ENCODE measurements around the gene IDUA.
"Not testable (repeated sequence)": the region's sequence is repeated elsewhere in the genome, so short reads cannot be mapped to it uniquely, and the experiment has no call there.

IDUA gene

DNA sequence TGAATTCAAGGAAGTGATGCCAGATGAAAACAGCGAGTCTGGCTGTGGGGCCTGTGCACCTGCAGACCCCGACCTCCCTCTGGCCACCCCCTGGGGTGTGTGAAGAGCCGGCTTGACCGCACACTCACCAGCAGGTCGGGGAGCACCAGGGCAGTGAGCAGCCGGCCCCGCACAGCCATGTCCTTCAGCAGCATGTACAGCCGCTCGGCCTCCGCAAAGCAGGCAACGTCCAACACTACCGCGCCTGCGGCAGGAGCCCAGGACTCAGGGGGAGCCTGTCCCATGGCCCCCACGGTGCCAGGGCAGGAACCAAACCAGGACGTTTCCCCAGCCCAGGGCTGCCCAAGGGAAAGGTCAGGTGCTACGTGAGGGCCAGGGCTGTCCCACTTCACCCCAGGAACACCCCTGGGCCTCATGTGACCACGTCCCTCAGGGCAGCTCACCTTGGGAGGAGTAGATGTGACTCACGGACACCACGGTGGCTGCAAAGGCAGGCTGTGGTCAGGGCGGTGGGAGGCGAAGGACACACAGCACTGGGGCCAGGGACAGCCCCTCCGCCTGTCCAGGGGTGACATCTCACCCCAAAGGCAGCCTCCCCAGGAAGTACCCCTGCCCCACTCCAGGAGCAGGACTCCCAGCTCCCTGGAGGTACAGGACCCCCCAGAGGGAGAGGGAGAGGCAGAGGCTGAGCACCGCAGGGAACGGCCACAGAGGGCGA, 21.6 kb upstream of the IDUA start:
- H3K4me3 ChIP-seq: no peak overlapping the region
- H3K27ac ChIP-seq: peak overlapping the region in 1 of 21 experiments; percentile 1

DNA sequence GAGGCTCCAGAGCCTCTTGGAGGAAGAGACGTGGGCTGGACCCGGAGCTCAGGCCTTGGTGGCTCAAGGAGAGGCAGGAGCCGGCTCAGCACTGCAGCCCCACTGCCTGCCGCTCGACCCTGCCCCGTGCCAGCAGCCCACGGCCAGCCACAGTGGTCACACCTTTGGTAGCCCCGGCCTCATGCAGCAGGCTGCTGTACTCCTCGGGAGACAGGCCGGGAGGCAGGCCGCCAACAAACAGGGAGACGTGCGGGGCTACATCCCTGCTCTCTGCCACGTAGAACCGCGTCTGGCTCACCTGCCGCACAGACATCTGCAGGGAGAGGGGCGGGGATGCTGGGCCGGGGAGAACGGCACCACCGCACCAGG, 21.1 kb upstream of the IDUA start:
- no peak overlapping the region for H3K4me3 ChIP-seq
- no peak overlapping the region for H3K27ac ChIP-seq

- H3K27ac ChIP-seq: no peak overlapping the region
These were observed 20.4 kb upstream of the IDUA start for GRCh38 chr4:966266-967112.

DNA sequence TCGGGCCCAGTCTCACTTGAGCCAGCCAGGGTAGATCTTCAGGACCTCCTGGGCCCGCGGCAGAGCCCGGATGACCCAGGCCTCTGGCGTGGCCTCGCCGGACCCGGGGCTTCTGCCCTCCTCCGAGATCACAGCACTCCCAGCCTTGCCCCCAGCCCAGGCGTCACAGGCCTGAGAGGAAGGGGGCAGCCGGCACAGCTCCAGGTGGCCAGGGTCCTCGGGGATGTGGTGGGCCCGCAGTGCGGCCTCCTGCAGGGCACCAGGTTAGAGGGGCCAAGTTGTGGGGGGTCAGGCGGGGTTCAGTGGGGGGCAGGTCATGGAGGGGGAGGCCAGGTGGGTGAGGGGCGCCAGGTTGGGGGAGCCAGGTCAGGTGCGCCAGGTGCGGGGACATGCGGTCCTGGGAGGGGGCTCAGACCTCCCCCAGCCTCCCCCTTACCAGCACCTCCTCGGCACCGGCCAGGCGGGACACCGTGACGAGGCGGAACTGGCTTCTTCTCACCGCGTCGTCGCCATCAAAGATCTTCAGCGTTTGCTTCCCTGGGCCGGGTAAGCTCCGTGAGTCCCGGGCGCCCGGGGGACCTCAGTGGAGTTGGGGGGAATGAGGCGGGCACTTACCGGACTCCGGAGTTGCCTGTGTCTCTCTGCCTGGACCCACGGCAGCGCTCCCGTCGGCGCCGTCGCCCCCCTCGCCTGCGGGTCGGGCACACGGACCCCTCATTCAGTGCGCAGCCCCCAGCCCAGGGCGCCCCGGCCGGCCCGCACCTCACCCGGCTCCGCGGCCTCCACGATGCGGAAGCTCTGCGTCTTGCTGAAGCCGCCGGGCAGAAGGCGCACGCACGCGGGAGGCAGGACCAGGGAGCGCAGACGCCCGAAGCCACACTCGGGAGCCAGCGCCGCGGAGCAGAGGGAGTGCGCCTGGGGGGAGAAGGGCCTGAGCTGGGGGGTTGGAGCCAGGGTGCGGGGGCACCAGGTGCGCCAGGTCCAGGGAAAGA, 19.4 kb upstream of the IDUA start:
- H3K4me3 ChIP-seq: no peak overlapping the region
- no peak overlapping the region for H3K27ac ChIP-seq

More at GRCh38 chr4:966266-967112, 20.4 kb upstream of the IDUA start:
- no peak overlapping the region for H3K4me3 ChIP-seq

DNA sequence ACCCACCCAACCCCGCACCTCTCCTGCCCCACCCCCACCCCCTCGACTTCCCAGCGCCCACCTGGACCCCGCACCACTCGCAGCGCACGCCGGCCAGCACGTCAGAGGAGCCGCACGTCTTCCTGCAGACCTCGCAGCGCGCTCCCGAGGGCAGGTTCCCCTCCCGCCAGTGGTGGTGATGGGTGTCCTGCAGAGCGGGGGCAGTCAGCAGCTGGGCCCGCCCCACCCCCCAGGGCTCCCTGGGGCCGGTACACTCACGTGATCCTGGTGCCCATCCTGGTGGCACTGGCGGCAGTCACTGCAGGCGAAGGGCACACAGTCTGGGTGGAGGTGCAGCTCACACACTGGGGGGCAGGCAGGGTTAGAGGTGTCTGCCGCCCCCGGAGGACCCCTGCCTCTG, 18.6 kb upstream of the IDUA start:
- Histone ChIP-seq H3K4me3 (no peak overlapping the region), H3K27ac (no peak overlapping the region)

DNA sequence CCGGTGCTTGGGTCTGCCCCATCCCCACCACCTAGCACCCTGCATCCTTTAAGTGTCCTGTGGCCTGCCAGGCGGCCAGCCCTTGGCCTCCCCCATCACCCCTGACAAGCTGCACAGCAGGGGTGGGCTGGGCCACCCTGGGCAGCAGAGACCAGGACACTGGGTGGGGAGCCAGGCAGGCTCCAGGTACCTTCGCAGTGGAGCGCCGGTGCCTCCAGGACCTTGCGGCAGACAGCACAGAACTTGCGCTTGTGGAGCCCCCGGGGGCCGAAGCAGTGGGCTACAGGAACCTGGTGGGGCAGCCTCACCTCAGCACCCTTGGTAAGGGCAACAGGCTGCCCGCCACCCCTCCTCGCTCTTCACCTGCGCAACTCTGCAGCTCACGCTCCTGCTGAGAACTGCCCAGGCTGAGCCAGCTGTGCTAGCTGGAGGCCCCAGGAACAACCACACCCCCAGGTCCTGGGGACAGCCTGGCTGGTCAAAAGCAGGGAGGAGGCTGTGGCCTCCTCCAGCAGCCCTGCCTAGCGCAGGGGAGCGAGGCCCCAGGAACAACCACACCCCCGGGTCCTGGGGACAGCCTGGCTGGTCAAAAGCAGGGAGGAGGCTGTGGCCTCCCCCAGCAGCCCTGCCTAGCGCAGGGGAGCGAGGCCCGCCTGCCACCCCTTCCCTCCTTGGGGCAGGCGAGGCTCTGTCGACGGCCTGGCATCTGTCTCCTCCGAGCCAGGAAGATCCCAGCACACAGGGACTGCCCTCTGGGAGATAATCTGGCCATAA, 18.0 kb upstream of the IDUA start:
- Histone ChIP-seq H3K4me3 (no peak overlapping the region), H3K27ac (no peak overlapping the region)

DNA sequence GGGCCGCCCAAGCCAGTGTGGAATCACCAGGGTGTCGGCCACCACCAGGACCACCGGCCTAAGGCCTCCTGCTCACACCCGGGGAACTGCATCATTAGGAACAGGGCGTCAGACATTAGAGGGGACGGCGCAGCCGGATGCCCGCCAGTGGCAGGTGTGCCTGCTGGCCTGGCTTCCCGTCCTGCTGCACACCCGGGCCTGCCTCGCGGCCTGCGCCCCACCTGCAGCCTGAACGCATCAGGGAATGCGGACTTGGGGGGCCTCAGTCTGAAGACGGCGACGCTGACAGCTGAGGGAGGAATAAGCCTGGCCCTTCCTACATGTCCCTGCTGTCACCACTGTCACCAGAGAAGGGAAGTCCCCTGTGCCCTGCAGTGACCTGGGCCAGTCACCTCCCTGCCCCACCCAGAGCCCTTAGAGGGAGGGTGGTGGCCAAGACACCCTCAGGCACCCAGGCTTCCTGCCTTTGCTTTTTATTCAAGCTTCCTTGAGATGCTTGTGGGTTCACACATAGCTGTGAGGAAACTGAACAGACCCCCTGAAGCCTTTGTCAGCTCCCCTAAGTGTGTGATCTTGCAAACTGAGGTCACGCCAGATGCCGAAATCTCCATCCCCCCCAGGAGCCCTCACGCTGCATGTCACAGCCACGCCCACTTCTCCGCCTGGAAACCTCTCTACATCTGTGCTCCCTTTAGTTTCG, 16.6 kb upstream of the IDUA start:
- H3K27ac ChIP-seq: no peak overlapping the region

DNA sequence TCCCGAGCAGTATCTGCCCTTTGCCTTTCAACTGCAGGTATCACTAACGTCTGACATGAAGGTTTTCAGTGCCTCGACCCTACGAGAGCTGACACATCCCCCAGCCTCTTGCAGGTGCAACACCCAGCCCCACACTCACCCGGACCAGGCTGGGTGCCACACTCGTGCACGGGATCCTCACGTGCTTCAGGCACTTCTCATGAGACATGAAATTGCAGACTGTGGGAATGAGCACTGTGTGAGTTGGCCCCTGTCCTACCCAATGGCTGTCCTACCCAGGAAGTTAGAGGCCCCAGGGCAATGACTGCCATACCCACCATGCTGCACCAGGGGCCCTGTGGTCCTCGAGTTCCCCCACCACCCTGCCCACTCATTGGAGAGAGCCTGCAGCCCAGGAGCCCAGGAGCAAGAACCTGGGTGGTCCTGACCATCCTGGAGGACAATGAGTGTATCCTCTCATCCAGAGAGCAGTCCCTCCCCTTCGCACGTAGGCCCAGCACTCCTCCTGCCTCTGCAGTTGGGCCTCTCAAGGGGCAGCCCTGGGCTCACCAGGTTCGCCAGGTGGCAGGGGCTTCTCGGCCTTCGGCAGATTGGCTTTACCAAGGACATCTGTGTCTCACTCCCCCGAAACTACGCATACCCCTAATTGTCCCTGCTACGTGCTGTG, 15.9 kb upstream of the IDUA start:
- Histone ChIP-seq H3K4me3 (no peak overlapping the region), H3K27ac (peak overlapping the region in 2 of 21 experiments; percentile 10 to 66)

More for the DNA sequence above, 16.6 kb upstream of the IDUA start:
- no peak overlapping the region for H3K4me3 ChIP-seq

DNA sequence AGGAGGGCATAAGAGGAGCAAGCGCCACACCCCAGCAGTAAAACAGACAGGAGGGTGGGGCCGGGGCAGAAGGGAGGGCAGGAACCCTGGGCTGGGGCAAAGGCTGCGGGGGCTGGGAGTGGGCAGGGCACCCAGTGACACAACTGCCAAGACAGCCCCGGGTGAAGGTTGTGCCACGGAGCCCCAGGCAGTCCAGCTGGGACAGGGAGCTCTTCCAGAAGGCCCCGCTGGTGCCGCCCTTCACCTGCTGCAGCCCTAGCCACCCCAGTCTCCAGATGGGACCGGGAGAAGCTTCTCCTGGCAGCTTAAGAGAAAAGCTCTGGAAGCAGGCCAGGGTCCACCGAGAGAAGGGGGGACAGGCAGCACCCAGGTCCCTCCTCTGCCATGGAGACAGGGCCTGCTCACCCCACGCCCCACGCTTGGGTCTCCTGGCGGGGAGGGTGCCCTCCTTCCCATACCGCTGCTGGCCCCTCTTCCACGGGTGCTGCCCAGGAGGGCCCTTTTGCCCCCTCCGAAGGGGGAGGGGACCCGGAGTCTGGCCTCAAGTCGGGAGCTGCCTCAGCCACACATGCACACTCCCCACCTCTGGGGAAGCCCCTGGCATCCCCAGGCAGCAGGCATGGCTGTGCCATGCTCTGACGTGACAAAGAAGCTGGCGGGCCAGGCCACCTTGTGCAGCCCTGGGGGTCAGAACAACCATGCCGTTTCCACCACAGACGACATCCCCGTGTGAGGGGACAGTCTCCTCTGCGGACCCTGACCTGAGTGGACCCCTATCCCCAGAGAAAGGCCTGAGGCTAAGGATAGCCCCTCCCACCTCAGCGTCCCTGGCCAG, 15.0 kb upstream of the IDUA start:
- H3K27ac ChIP-seq: peak overlapping the region in 9 of 21 experiments; percentile 23 to 80 (median 66)
- peak overlapping the region; percentile 54 to 82 (median 72) for H3K4me3 ChIP-seq

DNA sequence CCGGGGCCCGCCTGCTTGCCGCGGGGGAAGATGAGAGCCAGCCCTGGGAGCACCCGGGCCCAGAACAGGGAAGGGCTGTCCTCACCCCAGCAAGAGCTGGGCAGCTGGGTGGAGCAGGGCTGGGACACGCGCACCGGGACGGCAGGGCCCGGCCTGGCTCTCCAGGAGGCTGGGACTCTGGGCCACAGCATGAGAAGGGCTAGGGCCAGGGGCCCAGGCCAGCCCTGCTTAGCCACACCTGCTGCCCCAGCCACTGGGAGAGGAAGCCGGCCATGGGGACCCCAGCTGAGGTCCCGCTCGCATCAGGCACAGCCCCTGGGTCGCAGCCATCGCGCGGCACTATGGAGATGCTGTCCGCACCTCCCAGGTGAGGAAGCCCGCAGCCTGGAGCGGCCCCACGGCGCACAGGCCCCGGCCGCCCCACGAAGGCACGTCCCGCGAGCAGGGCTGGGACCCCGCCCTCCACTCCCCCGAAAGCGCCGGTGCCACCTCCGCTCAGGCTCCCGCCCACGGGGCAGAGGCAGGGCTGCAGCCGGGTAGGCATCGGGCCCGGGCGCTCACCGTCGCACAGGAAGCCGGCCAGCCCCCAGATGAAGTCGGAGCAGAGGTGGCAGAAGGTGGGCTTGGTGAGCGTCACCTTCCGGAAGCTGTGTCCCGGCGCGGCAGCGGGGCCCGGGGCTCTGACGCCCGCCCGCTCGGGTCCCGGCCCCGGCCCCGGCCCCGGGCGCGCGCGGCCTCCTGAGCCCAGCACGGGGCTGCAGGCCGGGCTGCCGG, 14.0 kb upstream of the IDUA start:
- peak overlapping the region in 17 of 21 experiments; percentile 10 to 80 (median 51) for H3K27ac ChIP-seq
- peak overlapping the region; percentile 54 to 82 (median 72) for H3K4me3 ChIP-seq

GRCh38 chr4:973431-974397, 13.1 kb upstream of the IDUA start, which contains the start of gene DGKQ:
Gene DGKQ (minus strand): TSS chr4:973569. CDS start chr4:973482, 87 bp downstream.
- peak within 1 kb of the TSS; percentile 54 to 82 (median 72) for H3K4me3 ChIP-seq
- peak within 1 kb of the TSS in 18 of 21 experiments; percentile 2 to 80 (median 50) for H3K27ac ChIP-seq

DNA sequence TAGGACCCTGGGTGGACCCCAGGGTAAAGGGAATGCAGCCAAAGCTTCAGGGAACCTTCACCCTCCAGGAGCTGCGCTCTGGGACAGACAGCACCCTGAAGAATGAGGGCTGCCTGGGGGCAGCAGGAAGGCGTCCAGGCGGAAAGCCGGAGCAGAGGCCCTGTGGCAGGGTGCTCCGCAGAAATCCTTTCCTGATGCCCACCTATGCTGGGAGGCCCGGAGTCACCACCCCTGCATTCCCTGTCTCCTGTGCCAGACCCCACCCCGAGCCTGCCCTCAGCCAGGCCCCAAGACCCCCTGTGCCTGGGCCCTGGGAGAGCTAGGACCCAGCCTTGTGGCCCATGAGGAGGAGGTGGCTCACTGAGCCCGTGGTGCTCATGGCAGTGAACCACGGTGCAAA, 12.2 kb upstream of the IDUA start:
- no peak overlapping the region for H3K4me3 ChIP-seq
- H3K27ac ChIP-seq: no peak overlapping the region

DNA sequence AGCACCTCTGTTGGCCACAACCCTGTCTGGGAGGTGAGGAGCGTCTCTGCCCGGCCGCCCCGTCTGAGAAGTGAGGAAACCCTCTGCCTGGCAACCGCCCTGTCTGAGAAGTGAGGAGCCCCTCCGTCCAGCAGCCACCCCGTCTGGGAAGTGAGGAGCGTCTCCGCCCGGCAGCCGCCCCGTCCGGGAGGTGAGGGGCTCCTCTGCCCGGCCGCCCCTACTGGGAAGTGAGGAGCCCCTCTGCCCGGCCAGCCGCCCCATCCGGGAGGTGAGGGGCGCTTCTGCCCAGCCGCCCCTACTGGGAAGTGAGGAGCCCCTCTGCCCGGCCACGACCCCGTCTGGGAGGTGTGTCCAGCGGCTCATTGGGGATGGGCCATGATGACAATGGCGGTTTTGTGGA, 10.8 kb upstream of the IDUA start:
- not testable (repeated sequence) for H3K4me3 ChIP-seq, H3K27ac ChIP-seq

GRCh38 chr4:978957-979701, 7.7 kb upstream of the IDUA start:
- no peak overlapping the region for H3K27ac ChIP-seq
- H3K4me3 ChIP-seq: no peak overlapping the region
